HepG2 (cell line): ENCODE data around the gene NSMCE1. TPM values are rescaled to one million over a fixed set of nuclear protein-coding genes. Genes with fewer than 3 reads are reported as not detected.

Experiments
- ATAC-seq: fragments of 200-7000 bp; cut with Tn5 transposase; 3 replicates; pipeline ENCODE4 v1.9.1; 2020; ENCODE audit warnings: mild to moderate bottlenecking, moderate library complexity
- BruUV-seq: library from RNA; stranded (reverse); fragments of 400-500 nt; replicated peaks from 2 replicates; lab custom pipeline; 2021; lab: Mats Ljungman, UMichigan
- CTCF ChIA-PET: fragments of 300-600 bp; formaldehyde crosslinking; extraction: SDS; loops from one replicate; lab custom pipeline; 2021; ENCODE audit warnings: low total read pairs, inconsistent platforms, low intra/inter-chr PET ratio; lab: Yijun Ruan, JAX
- POLR2A ChIA-PET: fragments of 350-600 bp; sonication (Branson Sonifier 250); formaldehyde crosslinking; loops from one replicate; lab custom pipeline; 2020; ENCODE audit warnings: antibody characterized with exemption, inconsistent platforms; lab: Yijun Ruan, JAX
- DNase-seq: peaks from one replicate; pipeline ENCODE4 v3.0.0-alpha.2; 2015; ENCODE audit warnings: low spot score
- FAIRE-seq: peaks from 3 replicates; lab custom pipeline; 2011; peaks lifted over from hg19 to GRCh38; lab: Jason Lieb, UNC
- H2AFZ ChIP-seq: one replicate; pipeline ENCODE4 v1.6.1; 2011; ENCODE audit warnings: low read length, inconsistent platforms
- H3K27ac ChIP-seq: fragments of 300-600 bp; 3 replicates; pipeline ENCODE4 v1.8.0; 2011; ENCODE audit warnings: mixed run types, mild to moderate bottlenecking, mixed read lengths, low read length, inconsistent platforms; ENCODE audit not compliant: insufficient read depth; ENCODE audit errors: extremely low read length
- H3K27me3 ChIP-seq, 2 experiments: fragments of 200-600 bp in 1 of 2; 2 replicates in 1 of 2; 3 replicates in 1 of 2; pipeline versions ENCODE4 v1.6.0 to v1.8.0; 2011; ENCODE audit warnings: low read length in 2 of 2, mild to moderate bottlenecking in 2 of 2, moderate library complexity in 2 of 2, inconsistent platforms in 1 of 2; ENCODE audit not compliant: insufficient read depth in 2 of 2, control insufficient read depth in 1 of 2
- H3K36me3 ChIP-seq, 2 experiments: fragments of 200-600 bp in 1 of 2; replicated peaks in 1 of 2; 2 replicates in 1 of 2; 3 replicates in 1 of 2; pipeline versions ENCODE4 v1.5.1 to v1.8.0; 2011; ENCODE audit warnings: low read length in 2 of 2, inconsistent platforms in 1 of 2; ENCODE audit not compliant: insufficient read depth in 2 of 2, control insufficient read depth in 1 of 2
- H3K4me1 ChIP-seq: 2 replicates; pipeline ENCODE4 v1.5.1; 2012; ENCODE audit warnings: low read length, inconsistent platforms; ENCODE audit not compliant: insufficient read depth
- H3K4me2 ChIP-seq: 2 replicates; pipeline ENCODE4 v1.6.0; 2011; ENCODE audit warnings: low read depth, low read length, inconsistent platforms
- H3K4me3 ChIP-seq, 3 experiments: fragments of 200-600 bp in 1 of 3; sonication (generic), shearing (Covaris generic) in 1 of 3; replicated peaks in 1 of 3; 2 replicates each; pipeline ENCODE4 v1.5.1; 2011 to 2016; ENCODE audit warnings: low read length in 3 of 3, inconsistent platforms in 2 of 3, low read depth in 2 of 3, mild to moderate bottlenecking in 2 of 3, control low read depth in 1 of 3, mixed read lengths in 1 of 3; ENCODE audit not compliant: insufficient read depth in 1 of 3
- H3K79me2 ChIP-seq: one replicate; pipeline ENCODE4 v1.6.1; 2011; ENCODE audit warnings: low read length, inconsistent platforms; ENCODE audit not compliant: insufficient read depth
- H3K9ac ChIP-seq: 2 replicates; pipeline ENCODE4 v1.6.0; 2011; ENCODE audit warnings: mild to moderate bottlenecking, low read depth, low read length, inconsistent platforms; ENCODE audit not compliant: insufficient read depth
- H3K9me3 ChIP-seq: 2 replicates; pipeline ENCODE4 v1.5.1; 2012; ENCODE audit warnings: mild to moderate bottlenecking, low read length
- H4K20me1 ChIP-seq: 2 replicates; pipeline ENCODE4 v1.6.0; 2011; ENCODE audit warnings: inconsistent platforms, mild to moderate bottlenecking, low read length, moderate library complexity; ENCODE audit not compliant: insufficient read depth
- ATM ChIP-seq: fragments of 450-650 bp; IDR thresholded peaks from 2 replicates; pipeline ENCODE4 v1.7.1; 2017; ENCODE audit warnings: mild to moderate bottlenecking, borderline replicate concordance
- CAMTA2 ChIP-seq: sonication (generic); formaldehyde crosslinking; IDR thresholded peaks from 2 replicates; pipeline ENCODE4 v1.4.0; 2020; ENCODE audit warnings: mild to moderate bottlenecking, missing genetic modification reagents, borderline replicate concordance
- PRPF4 ChIP-seq: fragments of 200-400 bp; formaldehyde crosslinking; IDR thresholded peaks from 2 replicates; pipeline ENCODE4 v1.6.1; 2016; ENCODE audit warnings: low read length, low read depth; ENCODE audit not compliant: poor library complexity, severe bottlenecking
- SNRNP70 ChIP-seq: fragments of 200-400 bp; formaldehyde crosslinking; IDR thresholded peaks from 2 replicates; pipeline ENCODE4 v1.6.1; 2017; ENCODE audit warnings: mild to moderate bottlenecking, low read depth, low read length, moderate library complexity
- ZFP37 ChIP-seq: sonication (generic); formaldehyde crosslinking; IDR thresholded peaks from 2 replicates; pipeline ENCODE4 v1.4.0; 2020; ENCODE audit warnings: missing genetic modification reagents, borderline replicate concordance
- ZFP82 ChIP-seq: sonication (generic); formaldehyde crosslinking; IDR thresholded peaks from 2 replicates; pipeline ENCODE4 v1.5.1; 2020; ENCODE audit warnings: mild to moderate bottlenecking, missing genetic modification reagents, borderline replicate concordance
- ZNF839 ChIP-seq: sonication (generic); formaldehyde crosslinking; IDR thresholded peaks from 2 replicates; pipeline ENCODE4 v1.4.0; 2020; ENCODE audit warnings: missing genetic modification reagents, mild to moderate bottlenecking, borderline replicate concordance
- WGBS: methylation state at CpG from one replicate; pipeline ENCODE4 v1.1.6; 2017; ENCODE audit warnings: low lambda C conversion rate; 5-methylcytosine and 5-hydroxymethylcytosine counted together
- in situ Hi-C: cut with HindIII; loops from 2 replicates; pipeline ENCODE4 v1.10.0; 2017; ENCODE audit warnings: low pct_unique_long_range_greater_than_20kb; ENCODE audit not compliant: extremely low pct_ligation_motif_present
- intact Hi-C: fragments of 100-400 bp; cut with micrococcal nuclease; formaldehyde crosslinking; loops from one replicate; pipeline ENCODE4 v1.10.0; 2022; ENCODE audit not compliant: unreplicated experiment
- polyA plus RNA-seq, 8 experiments: library from polyadenylated mRNA; depleted of rRNA in 3 of 8; stranded (reverse) in 7 of 8; unstranded in 1 of 8; fragments of >200 nt; fragmentation: Illumina TruSeq in 4 of 8; extraction: Trizol in 4 of 8; gene quantifications; 2 replicates each; pipeline versions ENCODE4 v1.2.1 to v1.2.3, GENCODE V29; 2011 to 2016; ENCODE audit warnings: low read depth in 4 of 8, missing spikeins in 1 of 8, mixed read lengths in 1 of 8; ENCODE audit not compliant: insufficient read depth in 1 of 8
- total RNA-seq, 5 experiments: library from RNA; depleted of rRNA; stranded (reverse); fragments of >200 nt; fragmentation: Illumina TruSeq; extraction: Trizol; gene quantifications; 2 replicates each; pipeline ENCODE4 v1.2.3, GENCODE V29; 2016; ENCODE audit warnings: low read depth in 1 of 5
- TF ChIP-seq, protein P1 (sequence below): sonication (generic); formaldehyde crosslinking; IDR thresholded peaks from 2 replicates; pipeline ENCODE4 v1.8.1; 2023; ENCODE audit warnings: mild to moderate bottlenecking, inconsistent platforms, moderate library complexity, missing genetic modification reagents, borderline replicate concordance
- TF ChIP-seq, protein P2 (sequence below): sonication (generic); formaldehyde crosslinking; IDR thresholded peaks from 2 replicates; pipeline ENCODE4 v1.8.0; 2022; ENCODE audit warnings: missing genetic modification reagents, mild to moderate bottlenecking, borderline replicate concordance

NSMCE1 gene
- total and polyA plus RNA-seq, 2 of the 13 experiments (the other 11 are each of a cell fraction or from before 2014, with no cell fraction given): 42.7 to 52.9 TPM

DNA sequence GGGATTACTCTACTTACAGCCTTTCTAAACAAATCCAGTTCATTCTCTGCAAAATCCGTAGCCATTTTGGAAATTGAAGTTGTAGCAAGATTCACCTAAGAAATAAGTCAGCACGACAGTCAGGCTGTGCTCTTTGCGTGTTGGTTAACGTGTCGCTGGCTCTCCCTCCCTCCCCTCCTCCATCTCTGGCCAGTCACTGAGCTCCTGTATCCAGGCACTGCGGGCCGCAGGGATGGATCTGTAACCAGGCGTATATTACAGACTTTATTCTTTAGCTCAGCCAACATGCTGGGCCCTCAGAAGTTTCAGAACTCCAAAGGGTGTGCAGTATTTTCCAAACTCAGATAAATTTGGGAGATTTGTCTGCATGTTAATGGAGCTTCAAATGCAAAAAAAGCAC is 34.4 kb downstream of the NSMCE1 start (continued):
- TF ChIP-seq, protein P1, sequence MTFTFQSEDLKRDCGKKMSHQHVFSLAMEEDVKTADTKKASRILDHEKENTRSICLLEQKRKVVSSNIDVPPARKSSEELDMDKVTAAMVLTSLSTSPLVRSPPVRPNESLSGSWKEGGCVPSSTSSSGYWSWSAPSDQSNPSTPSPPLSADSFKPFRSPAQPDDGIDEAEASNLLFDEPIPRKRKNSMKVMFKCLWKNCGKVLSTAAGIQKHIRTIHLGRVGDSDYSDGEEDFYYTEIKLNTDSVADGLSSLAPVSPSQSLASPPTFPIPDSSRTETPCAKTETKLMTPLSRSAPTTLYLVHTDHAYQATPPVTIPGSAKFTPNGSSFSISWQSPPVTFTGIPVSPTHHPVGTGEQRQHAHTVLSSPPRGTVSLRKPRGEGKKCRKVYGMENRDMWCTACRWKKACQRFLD (CRISPR knock-in tag): no peak
- TF ChIP-seq, all 625 proteins: peak for 0

DNA sequence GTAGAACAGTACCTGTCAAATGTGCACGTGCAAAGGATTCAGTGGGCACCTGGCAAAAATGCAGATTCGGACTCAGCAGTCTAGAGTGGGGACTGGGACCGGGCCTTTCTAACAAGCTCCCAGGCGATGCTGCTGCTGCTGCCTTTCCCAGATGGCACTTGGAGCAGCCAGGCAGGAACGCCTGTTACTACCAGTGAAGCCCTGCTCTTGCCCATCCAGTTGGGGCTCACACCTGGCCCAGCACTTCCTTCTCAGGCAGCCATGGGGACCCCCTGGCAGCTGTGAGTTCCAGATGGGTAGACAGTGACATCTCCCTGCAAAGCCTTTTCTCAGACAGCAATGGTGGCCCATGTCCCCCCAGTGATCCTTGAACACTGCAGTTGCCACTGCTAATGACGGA is 34.8 kb downstream of the NSMCE1 start:
- Histone ChIP-seq H3K27ac (no peak overlapping the region), H3K9ac (no peak overlapping the region), H3K79me2 (no peaks in the 10 kb centered on the region), H3K4me1 (no peaks in the 10 kb centered on the region), H3K27me3 (no peaks in the 10 kb centered on the region), H4K20me1 (no peaks in the 10 kb centered on the region), H3K4me2 (no peak overlapping the region), H3K36me3 (peaks cover 17 to 35% of the 10 kb centered on the region in 2 experiments; a peak in 4 of 5 replicates), H2AFZ (no peak overlapping the region), H3K4me3 (no peak overlapping the region), H3K9me3 (no peaks in the 10 kb centered on the region)
- DNase-seq (no peak), ATAC-seq (no peak), FAIRE-seq (no peak)
- in situ Hi-C loops: loop anchor here (5.0 kb wide), 1 partner anchor 134 kb away; no protein-coding TSS in a partner anchor
- BruUV-seq: no TSS peak
- intact Hi-C loops: loop anchor here (2.0 kb wide), 2 partner anchors 31 to 223 kb away; no protein-coding TSS in a partner anchor
- CTCF ChIA-PET: interaction anchor here (1.5 to 3.2 kb wide), 2 partner anchors 122 to 134 kb away, joined by 4 to 29 read pairs; no protein-coding TSS in a partner anchor
- WGBS: 93% methylated on average over 5 of the region's 6 CpGs
- POLR2A ChIA-PET: interaction anchor here (1.5 kb wide), 1 partner anchor 52 kb away, joined by 4 read pairs; no protein-coding TSS in a partner anchor
- TF ChIP-seq SNRNP70 (no peak), ZFP82 (CRISPR knock-in tag) (no peak), ZNF839 (no peak), ATM (no peak), CAMTA2 (CRISPR knock-in tag) (no peak), PRPF4 (no peak), ZFP37 (no peak)
- TF ChIP-seq, protein P2, sequence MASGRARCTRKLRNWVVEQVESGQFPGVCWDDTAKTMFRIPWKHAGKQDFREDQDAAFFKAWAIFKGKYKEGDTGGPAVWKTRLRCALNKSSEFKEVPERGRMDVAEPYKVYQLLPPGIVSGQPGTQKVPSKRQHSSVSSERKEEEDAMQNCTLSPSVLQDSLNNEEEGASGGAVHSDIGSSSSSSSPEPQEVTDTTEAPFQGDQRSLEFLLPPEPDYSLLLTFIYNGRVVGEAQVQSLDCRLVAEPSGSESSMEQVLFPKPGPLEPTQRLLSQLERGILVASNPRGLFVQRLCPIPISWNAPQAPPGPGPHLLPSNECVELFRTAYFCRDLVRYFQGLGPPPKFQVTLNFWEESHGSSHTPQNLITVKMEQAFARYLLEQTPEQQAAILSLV (CRISPR knock-in tag): no peak
